Pons (tissue), 1 donor: ENCODE measurements around the gene C10orf90.
"Not testable (repeated sequence)": the region's sequence is repeated elsewhere in the genome, so short reads cannot be mapped to it uniquely, and the experiment has no call there.

Experiments used
- DNase-seq: peaks from one replicate; pipeline ENCODE4 v3.0.0-alpha.2; 2016; ENCODE audit warnings: low spot score

The C10orf90 gene

DNA sequence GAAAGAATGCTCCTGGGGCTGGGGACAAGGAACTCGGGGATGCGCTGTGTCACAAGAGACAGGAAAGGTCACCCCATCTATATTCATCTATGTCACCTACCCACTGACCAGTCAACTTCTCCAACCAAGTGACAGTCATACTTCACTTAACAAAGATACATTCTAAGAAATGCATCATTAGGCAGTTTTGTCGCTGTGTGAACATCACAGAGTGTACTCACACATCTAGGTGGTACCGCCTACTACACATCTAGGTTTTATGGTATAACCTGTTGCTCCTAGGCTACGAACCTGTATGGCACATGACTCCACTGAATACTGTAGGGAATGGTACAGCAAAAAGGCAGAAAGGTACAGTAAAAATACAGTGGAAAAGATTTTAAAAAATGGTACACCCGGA is 278.4 kb downstream of the C10orf90 start:
- no peak for DNase-seq

DNA sequence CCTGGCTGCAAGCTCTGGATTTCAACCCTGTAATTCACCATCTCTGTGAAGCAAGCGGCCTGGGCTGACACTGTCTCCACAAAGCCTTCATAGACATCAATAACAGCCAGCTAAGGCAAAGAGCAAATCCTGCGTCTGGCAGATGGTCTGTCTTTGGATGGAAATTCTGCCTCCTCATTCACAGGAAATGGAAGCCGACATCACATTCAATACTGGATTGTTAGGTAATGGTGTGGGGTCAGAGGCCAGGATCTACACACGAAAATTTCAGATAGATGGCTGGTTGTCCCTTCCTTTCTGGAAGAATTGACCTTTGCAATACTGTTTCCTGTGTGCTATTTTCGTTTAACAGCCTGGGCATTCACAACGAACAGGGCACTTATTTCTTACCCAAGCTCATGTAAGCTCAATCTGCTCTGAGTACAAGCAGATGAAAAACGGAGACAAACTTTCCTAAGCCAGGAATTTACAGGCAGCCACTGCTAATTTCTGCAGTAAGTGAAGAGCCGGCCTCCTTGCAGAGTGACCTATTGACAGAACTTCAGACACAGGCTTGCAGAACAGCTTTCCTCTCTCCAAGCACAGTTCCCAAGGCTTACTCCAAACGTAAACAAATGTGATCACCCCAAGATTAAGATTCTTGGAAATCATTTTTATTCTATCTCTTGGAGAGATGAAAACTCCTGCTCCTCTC is 279.2 kb downstream of the C10orf90 start:
- peak; percentile 64 for DNase-seq

GRCh38 chr10:126390324-126390723 is 280.2 kb downstream of the C10orf90 start:
- no peak for DNase-seq

- DNase-seq: peak; percentile 39
Observed at GRCh38 chr10:126387931-126388911, 282.3 kb downstream of the C10orf90 start, which contains the start of gene ADAM12. TSS of gene ADAM12 (minus strand) at chr10:126388477. CDS start at chr10:126388145, 332 bp downstream.

DNA sequence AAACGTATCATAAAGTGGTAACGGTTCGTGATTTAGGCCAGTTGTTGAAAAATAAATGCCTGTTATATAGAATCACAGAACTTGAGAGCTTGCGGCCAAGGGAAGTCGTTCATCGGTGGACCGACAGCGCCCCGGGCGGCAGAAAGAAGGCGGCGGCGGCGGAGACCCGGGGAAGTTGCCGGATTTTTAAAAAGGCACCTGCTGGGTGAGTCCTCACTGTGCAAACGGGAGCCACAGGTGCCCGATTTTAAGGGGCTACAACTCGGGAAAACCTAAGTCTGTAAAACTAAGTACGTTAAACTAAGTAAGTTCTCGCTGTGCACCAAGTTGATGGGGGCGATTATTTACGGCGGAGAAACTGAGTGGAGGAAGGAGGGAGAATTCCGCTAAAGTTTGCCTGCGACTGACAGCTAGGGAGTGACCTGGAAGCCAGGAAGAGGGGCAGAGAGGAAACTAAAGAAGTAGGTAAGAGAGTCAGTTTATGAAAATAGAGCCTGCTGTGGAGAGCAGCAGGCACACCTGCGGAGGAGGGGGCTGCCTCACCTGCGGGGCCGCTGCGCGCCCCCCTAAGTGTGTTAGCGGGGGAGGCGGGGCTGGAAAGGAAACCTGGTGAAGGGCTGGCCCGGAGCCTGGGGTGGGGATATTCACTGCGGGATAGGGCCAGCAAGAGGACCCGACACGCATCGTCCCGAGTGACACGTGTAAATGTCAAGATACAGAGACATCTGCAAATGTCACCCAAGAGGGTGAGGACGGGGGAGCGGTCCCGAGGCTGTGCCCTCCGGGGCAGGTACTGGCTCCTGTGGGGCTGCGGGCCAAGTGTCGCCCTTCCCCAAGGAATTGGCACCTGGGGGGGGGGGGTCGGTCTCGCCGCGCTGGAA is 283.2 kb downstream of the C10orf90 start:
- peak; percentile 40 for DNase-seq

GRCh38 chr10:126384269-126384873 is 286.1 kb downstream of the C10orf90 start:
- no peak for DNase-seq

DNA sequence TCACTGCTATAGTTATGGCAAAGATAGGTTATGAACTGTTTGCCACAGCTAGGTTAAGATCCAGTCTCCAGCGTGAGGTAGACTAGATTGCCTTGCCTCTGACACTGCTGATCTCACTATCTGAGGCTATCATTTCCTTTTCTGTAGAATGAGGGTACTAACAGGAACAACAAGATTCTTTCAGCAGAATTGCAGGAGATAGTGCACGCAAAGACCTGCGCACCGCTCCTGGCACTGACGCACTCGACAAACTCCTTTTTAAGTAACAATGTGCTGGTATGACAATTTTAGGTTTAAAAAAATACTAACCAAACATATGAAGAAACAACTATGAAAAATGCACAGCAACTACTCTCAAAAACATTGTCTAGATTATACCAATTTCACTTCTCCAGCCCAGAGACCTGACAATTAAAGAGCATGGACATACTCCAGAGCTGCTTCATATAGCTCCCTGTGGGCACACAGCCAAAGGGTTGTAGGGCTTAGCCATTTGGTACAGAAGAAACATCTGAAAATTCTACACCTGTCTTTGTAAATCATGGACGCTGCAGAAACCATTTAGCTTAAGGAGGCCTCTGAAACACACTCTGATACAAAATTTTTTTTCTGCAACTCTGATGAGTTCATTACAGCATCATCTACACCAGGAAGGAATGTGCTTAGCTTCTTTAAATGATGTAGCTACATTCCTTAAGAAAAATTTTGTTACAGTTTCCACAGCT is 290.0 kb downstream of the C10orf90 start:
- DNase-seq: no peak

DNA sequence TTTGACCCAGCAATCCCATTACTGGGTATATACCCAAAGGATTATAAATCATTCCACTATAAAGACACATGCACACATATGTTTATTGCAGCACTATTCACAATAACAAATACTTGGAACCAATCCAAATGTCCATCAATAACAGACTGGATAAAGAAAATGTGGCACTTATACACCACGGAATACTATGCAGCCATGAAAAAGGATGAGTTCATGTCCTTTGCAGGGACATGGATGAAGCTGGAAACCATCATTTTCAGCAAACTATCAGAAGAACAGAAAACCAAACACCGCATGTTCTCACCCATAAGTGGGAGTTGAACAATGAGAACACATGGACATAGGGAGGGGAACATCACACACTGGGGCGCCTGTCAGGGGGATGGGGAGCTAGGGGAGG is 291.3 kb downstream of the C10orf90 start:
- not testable (repeated sequence) for DNase-seq

DNA sequence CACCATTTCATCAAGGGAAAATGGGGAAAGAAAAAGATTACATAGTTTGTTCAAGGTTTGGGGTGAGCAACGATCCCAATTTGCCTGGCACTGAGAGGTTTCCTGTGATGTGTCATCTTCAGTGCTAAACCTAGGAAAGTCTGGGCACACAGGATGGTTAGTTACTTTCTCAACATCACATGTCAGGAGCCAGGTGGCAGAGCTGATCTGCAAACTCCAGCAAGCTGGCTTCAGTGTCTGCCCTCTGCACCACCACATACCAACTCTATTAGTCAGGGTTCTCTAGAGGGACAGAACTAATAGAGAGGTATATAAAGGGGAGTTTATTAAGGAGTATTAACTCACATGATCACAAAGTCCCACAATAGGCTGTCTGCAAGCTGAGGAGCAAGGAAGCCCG is 293.5 kb downstream of the C10orf90 start:
- DNase-seq: no peak

DNA sequence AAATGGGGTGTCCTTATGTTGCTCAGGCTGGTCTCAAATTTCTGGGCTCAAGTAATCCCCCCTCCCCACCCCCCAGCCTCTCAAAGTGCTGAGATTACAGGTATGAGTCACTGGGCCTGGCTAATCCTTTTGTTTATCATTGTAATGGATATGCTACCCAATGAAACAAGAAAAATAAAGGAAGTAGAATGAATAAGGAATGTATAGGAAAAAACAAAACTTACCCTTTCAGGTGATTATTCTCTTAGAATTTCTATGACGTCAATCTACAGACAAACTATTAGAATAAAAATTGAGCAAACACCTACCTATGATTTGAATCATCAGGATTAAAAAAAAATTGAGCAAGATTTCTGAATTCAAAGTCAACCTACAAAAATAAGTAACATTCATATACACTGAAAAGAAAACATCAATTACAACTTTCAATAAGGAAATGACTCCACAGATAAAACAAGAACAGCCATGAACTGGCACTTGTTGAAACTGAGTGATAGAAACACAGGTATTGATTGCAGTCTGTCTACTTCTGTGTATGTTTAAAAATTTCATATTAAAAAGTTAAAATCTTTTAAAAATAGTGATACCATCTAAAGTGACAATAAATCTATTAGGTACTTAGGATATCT is 294.5 kb downstream of the C10orf90 start:
- DNase-seq: no peak

- DNase-seq: no peak
Observed at GRCh38 chr10:126375299-126375698, 295.2 kb downstream of the C10orf90 start.
